Inflammatory macrophage treated with lipopolysaccharide for 1 hour (primary cell): ENCODE results near the gene MCM8.

Experiments used
- DNase-seq, 2 donors: peaks; one replicate each; pipeline ENCODE4 v3.0.0-alpha.2; 2020 to 2022

The MCM8 gene

GRCh38 chr20:5950271-5951031 lies at the start of gene MCM8, which contains the start of gene TRMT6:
Gene MCM8, plus strand, starts transcription at chr20:5950652. Its CDS starts 1,364 bp downstream, at chr20:5952016.
Gene TRMT6, minus strand, starts transcription at chr20:5950533. Its CDS starts 128 bp downstream, at chr20:5950405.
- DNase-seq: peak; percentile 93 to 97

GRCh38 chr20:5900908-5901307 lies 49.5 kb upstream of the MCM8 start:
- no peak for DNase-seq

- no peak for DNase-seq
Observed at GRCh38 chr20:5908981-5909380, 41.5 kb upstream of the MCM8 start.

- DNase-seq: no peak
Observed at GRCh38 chr20:5910186-5910585, 40.3 kb upstream of the MCM8 start.

- no peak for DNase-seq
Observed at GRCh38 chr20:5913166-5913565, 37.3 kb upstream of the MCM8 start.

GRCh38 chr20:5914859-5915258 lies 35.6 kb upstream of the MCM8 start:
- no peak for DNase-seq

- DNase-seq: peak; percentile 15 to 34
Observed at GRCh38 chr20:5918856-5919625, 31.4 kb upstream of the MCM8 start.

- no peak for DNase-seq
Observed at GRCh38 chr20:5919626-5920544, 30.6 kb upstream of the MCM8 start.

GRCh38 chr20:5920581-5920980 lies 29.9 kb upstream of the MCM8 start:
- DNase-seq: no peak

- DNase-seq: no peak
Observed at GRCh38 chr20:5923493-5923892, 27.0 kb upstream of the MCM8 start.

- DNase-seq: no peak
Observed at GRCh38 chr20:5925551-5925950, 24.9 kb upstream of the MCM8 start.

- DNase-seq: no peak
Observed at GRCh38 chr20:5927749-5928462, 22.5 kb upstream of the MCM8 start.

GRCh38 chr20:5928836-5929715 lies 21.4 kb upstream of the MCM8 start:
- peak in 1 of 2 donors; percentile 46 for DNase-seq

- no peak for DNase-seq
Observed at GRCh38 chr20:5931411-5931810, 19.0 kb upstream of the MCM8 start.

GRCh38 chr20:5932796-5933195 lies 17.7 kb upstream of the MCM8 start:
- no peak for DNase-seq

- DNase-seq: peak in 1 of 2 donors; percentile 23
Observed at GRCh38 chr20:5933802-5934436, 16.5 kb upstream of the MCM8 start.

- no peak for DNase-seq
Observed at GRCh38 chr20:5935384-5935783, 15.1 kb upstream of the MCM8 start.

- DNase-seq: no peak
Observed at GRCh38 chr20:5936238-5936637, 14.2 kb upstream of the MCM8 start.

GRCh38 chr20:5938456-5939029 lies 11.9 kb upstream of the MCM8 start:
- no peak for DNase-seq

GRCh38 chr20:5945963-5946362 lies 4.5 kb upstream of the MCM8 start:
- no peak for DNase-seq
